DND-41 (cell line): ENCODE results near the gene CAPNS2.

ENCODE experiments used
- ATAC-seq: fragments of 200-7000 bp; cut with Tn5 transposase; 3 replicates; pipeline ENCODE4 v1.9.1; 2021; ENCODE audit warnings: low read depth; ENCODE audit not compliant: insufficient read depth
- DNase-seq: peaks from one replicate; pipeline ENCODE4 v3.0.0-alpha.2; 2020
- H2AFZ ChIP-seq: 2 replicates; pipeline ENCODE4 v1.6.0; 2012; ENCODE audit warnings: low read depth, low read length
- H3K27ac ChIP-seq: 2 replicates; pipeline ENCODE4 v1.5.1; 2012; ENCODE audit warnings: low read length, inconsistent platforms
- H3K27me3 ChIP-seq: fragments of 200-600 bp; sonication (generic); 2 replicates; pipeline ENCODE4 v1.6.0; 2012; ENCODE audit warnings: low read length, mild to moderate bottlenecking, inconsistent platforms; ENCODE audit not compliant: insufficient read depth, poor library complexity
- H3K36me3 ChIP-seq: 2 replicates; pipeline ENCODE4 v1.5.1; 2012; ENCODE audit warnings: low read length, inconsistent platforms; ENCODE audit not compliant: insufficient read depth
- H3K4me1 ChIP-seq: 2 replicates; pipeline ENCODE4 v1.5.1; 2012; ENCODE audit warnings: mild to moderate bottlenecking, low read length; ENCODE audit not compliant: insufficient read depth
- H3K4me2 ChIP-seq: 2 replicates; pipeline ENCODE4 v1.6.0; 2012; ENCODE audit warnings: mild to moderate bottlenecking, moderate library complexity, low read length, inconsistent platforms; ENCODE audit not compliant: insufficient read depth
- H3K4me3 ChIP-seq, 2 experiments: fragments of 200-600 bp in 1 of 2; shearing (Covaris generic) in 1 of 2; 2 replicates each; pipeline ENCODE4 v1.5.1; 2012 to 2016; ENCODE audit warnings: inconsistent platforms in 2 of 2, low read length in 2 of 2, mild to moderate bottlenecking in 2 of 2, low read depth in 1 of 2, moderate library complexity in 1 of 2
- H3K79me2 ChIP-seq: 2 replicates; pipeline ENCODE4 v1.6.0; 2012; ENCODE audit warnings: low read length, inconsistent platforms; ENCODE audit not compliant: insufficient read depth
- H3K9ac ChIP-seq: 2 replicates; pipeline ENCODE4 v1.6.0; 2012; ENCODE audit warnings: low read depth, mild to moderate bottlenecking, inconsistent platforms, low read length, moderate library complexity
- H3K9me3 ChIP-seq: 2 replicates; pipeline ENCODE4 v1.5.1; 2012; ENCODE audit warnings: low read length, moderate library complexity, mild to moderate bottlenecking, inconsistent platforms; ENCODE audit not compliant: insufficient read depth, severe bottlenecking
- H4K20me1 ChIP-seq: 2 replicates; pipeline ENCODE4 v1.6.0; 2012; ENCODE audit warnings: low read length; ENCODE audit not compliant: insufficient read depth
- CTCF ChIP-seq: IDR thresholded peaks from 2 replicates; pipeline ENCODE4 v1.5.1; 2012; ENCODE audit warnings: borderline replicate concordance, low read length, moderate library complexity, mild to moderate bottlenecking; ENCODE audit not compliant: poor library complexity, severe bottlenecking; ENCODE audit errors: extremely low read depth
- EZH2 ChIP-seq: IDR thresholded peaks from 3 replicates; pipeline ENCODE4 v1.6.1; 2012; ENCODE audit warnings: borderline replicate concordance, low read depth, mild to moderate bottlenecking, moderate library complexity, low read length, inconsistent platforms; ENCODE audit not compliant: severe bottlenecking

The CAPNS2 gene

GRCh38 chr16:55561319-55561848, 5.1 kb upstream of the CAPNS2 start:
- no peaks in the 10 kb centered on the region for H3K36me3 ChIP-seq
- no peak overlapping the region for H3K4me2 ChIP-seq
- no peaks in the 10 kb centered on the region for H3K9me3 ChIP-seq
- no peak overlapping the region for H3K27ac ChIP-seq
- H3K4me1 ChIP-seq, result no peaks in the 10 kb centered on the region
- DNase-seq, result no peak
- H3K9ac ChIP-seq, result no peak overlapping the region
- H2AFZ ChIP-seq, result no peak overlapping the region
- no peak overlapping the region for H3K4me3 ChIP-seq
- no peaks in the 10 kb centered on the region for H4K20me1 ChIP-seq
- peaks cover 5% of the 10 kb centered on the region for H3K27me3 ChIP-seq
- no peak for ATAC-seq
- no peaks in the 10 kb centered on the region for H3K79me2 ChIP-seq
- no peak for TF ChIP-seq CTCF

- Histone ChIP-seq H3K79me2 (no peaks in the 10 kb centered on the region), H3K4me1 (no peaks in the 10 kb centered on the region), H2AFZ (no peak overlapping the region), H3K27ac (no peak overlapping the region), H3K27me3 (no peaks in the 10 kb centered on the region), H3K4me2 (no peak overlapping the region), H4K20me1 (no peaks in the 10 kb centered on the region), H3K9me3 (no peaks in the 10 kb centered on the region), H3K9ac (no peak overlapping the region), H3K36me3 (no peaks in the 10 kb centered on the region), H3K4me3 (no peak overlapping the region)
- TF ChIP-seq CTCF (no peak), EZH2 (no peak)
- DNase-seq (no peak), ATAC-seq (no peak)
Measured at GRCh38 chr16:55562936-55563335, 3.5 kb upstream of the CAPNS2 start.

DNA sequence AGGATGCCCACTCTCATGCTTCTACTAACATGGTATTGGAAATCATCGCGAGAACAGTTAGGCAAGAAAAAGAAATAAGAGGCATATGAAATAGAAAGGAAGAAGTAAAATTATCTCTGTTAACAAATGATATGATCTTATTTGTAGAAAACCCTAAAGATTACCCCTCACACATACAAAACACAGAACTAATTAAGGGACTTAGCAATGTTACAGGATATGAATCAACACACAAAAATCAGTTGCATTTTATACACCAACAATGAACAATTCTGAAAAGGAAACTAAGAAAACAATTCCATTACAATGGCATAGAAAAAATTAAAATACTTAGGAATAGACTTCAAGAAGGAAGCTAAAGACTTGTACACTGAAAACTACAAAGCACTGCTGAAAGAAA, 2.7 kb upstream of the CAPNS2 start:
- no peaks in the 10 kb centered on the region for H3K36me3 ChIP-seq
- no peak overlapping the region for H3K4me2 ChIP-seq
- no peaks in the 10 kb centered on the region for H4K20me1 ChIP-seq
- TF ChIP-seq EZH2, result no peak
- TF ChIP-seq CTCF, result no peak
- DNase-seq, result no peak
- no peak overlapping the region for H2AFZ ChIP-seq
- no peaks in the 10 kb centered on the region for H3K9me3 ChIP-seq
- H3K79me2 ChIP-seq, result no peaks in the 10 kb centered on the region
- H3K4me1 ChIP-seq, result no peaks in the 10 kb centered on the region
- H3K9ac ChIP-seq, result no peak overlapping the region
- H3K4me3 ChIP-seq, result no peak overlapping the region
- H3K27ac ChIP-seq, result no peak overlapping the region
- H3K27me3 ChIP-seq, result peaks cover 2% of the 10 kb centered on the region
- no peak for ATAC-seq

DNA sequence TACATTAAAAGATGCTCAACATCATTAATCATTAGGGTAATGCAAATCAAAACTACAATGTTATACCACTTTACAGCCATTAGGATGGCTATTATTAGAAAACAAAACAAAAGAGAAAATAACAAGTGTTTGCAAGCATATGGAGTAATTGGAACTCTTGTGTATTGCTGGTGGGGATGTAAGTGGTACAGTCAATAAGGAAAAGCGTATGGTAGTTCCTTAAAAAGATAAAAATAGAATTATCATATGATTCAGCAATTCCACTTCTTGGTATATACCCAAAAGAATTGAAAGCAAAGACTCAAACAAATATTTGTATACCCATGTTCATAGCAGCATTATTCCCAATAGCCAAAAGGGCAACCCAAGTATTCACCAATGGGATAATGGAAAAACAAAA, 1.4 kb upstream of the CAPNS2 start:
- H3K4me2 ChIP-seq, result no peak overlapping the region

More for the DNA sequence above, 1.4 kb upstream of the CAPNS2 start:
- H3K4me3 ChIP-seq, result no peak overlapping the region
- H3K27ac ChIP-seq, result no peak overlapping the region
- H3K9ac ChIP-seq, result no peak overlapping the region
- H3K9me3 ChIP-seq, result no peaks in the 10 kb centered on the region
- DNase-seq (no peak), ATAC-seq (no peak)
- peaks cover 11% of the 10 kb centered on the region for H3K27me3 ChIP-seq
- H3K36me3 ChIP-seq, result no peaks in the 10 kb centered on the region
- H2AFZ ChIP-seq, result no peak overlapping the region
- no peaks in the 10 kb centered on the region for H3K4me1 ChIP-seq
- H4K20me1 ChIP-seq, result no peaks in the 10 kb centered on the region
- no peaks in the 10 kb centered on the region for H3K79me2 ChIP-seq
- TF ChIP-seq EZH2 (no peak), CTCF (no peak)
